HG02852 (cell line): ENCODE measurements around the gene TMEM181.
"Not testable (repeated sequence)": the region's sequence is repeated elsewhere in the genome, so short reads cannot be mapped to it uniquely, and the experiment has no call there.

ENCODE experiments used
- ATAC-seq: cut with Tn5 transposase; IDR thresholded peaks from one replicate; pipeline ENCODE4 v1.9.1; 2021; ENCODE audit warnings: mild to moderate bottlenecking, moderate library complexity; ENCODE audit not compliant: unreplicated experiment

The TMEM181 gene

DNA sequence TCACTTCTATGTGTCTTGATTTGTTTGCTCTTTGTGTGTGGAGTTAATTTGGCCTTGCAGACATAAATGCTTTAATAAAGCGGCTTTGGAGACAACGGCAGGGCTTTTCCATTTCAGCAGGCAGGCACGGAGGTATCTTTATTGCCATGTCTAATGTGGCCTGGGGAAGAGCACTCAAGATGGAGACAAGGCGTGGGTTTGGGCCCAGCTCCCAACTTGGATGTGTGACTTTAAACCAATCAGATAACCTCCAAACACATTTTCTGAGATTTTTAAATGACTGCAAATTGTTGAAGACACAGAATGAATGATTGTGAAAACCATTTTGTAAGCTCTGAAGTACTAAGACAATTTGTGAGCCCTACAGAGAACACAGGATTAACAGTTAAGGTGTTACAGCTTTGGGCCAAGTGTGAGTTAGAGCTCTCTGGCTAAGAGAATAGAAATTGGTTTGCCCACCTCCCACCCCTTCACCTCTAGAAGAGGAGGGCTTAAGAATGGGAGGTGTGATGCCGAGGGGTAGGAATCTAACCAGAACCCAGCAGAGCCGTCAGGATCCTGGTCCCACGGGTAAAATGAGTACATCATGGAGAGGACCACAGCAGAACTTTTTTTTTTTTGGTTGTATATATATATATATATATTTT lies 75.7 kb downstream of the TMEM181 start:
- ATAC-seq, result no peak

DNA sequence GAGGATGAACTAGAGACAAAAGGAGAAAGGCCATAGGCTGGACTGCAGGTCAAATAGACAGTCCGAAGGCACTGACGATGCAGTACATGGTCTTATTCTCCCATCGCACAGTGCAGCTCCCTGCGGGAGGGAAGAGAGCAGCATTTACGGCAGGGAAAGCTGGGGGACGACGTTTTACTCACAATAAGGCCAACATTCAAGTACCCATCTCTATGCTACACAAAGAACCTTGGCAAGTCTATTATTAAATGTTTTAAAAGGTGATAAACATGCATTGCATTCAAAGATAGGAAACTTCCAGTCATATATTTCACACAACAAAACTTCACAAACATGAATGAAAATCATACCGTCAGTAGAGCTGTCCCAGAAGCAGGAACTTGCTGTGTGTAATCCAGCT lies 76.9 kb downstream of the TMEM181 start:
- ATAC-seq, result no peak

DNA sequence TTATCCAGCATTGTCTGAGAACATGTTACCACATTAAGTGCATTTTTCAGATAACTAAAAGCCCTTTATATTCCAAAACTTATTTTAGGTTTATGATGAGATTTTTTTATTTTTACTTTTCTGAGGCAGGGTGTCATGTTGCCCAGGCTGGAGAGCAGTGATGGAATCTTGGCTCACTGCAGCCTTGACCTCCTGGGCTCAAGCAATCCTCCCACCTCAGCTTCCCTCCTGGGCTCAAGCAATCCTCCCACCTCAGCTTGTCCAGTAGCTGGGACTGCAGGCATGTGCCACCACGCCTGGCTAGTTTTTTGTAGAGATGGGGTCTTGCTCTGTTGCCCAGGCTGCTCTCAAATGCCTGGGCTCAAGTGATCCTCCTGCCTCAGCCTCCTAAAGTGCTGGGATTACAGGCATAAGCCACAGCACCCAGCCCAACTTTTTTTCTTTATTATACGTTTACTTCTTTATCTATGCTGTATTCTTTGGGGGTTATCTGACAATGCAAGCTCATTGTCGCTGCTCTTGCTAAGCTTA lies 78.5 kb downstream of the TMEM181 start:
- no peak for ATAC-seq

DNA sequence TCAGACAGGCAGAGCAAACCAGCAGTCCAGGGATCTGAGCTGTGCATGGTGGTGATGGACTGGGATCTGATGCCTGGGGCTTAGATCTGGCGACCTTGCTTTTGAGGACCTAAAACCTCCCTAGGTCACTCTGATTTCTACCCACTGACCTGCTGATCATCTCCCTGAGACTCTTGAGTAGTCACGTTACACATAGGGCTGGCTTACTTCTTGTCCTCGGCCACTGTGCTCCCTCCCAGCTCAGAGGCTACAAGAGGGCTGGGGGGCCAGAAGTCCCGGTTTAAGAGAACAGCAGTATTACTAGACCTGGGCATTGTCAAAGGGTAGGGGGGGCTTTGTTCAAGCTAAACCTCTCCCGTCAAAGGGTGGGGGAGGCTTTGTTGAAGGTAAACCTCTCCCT lies 79.2 kb downstream of the TMEM181 start:
- no peak for ATAC-seq

DNA sequence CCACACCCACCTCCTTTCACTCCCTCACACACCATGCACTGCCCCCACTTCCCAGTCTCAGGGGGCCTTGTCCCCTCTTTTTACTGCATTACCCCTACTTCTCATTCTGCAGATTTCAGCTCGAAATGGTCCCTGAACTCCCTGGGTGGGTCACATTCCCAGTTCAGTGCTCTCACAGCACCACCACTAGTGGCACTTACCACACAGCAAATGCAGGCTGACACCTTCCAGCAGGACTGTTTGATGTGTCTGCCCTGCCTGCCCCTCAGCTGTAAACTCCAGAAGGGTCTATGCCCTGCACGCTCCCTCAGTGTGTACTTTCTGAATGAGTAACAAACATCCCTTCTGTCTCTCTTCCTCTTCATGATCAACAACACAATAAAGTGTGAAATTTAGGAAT lies 80.6 kb downstream of the TMEM181 start:
- ATAC-seq, result no peak

DNA sequence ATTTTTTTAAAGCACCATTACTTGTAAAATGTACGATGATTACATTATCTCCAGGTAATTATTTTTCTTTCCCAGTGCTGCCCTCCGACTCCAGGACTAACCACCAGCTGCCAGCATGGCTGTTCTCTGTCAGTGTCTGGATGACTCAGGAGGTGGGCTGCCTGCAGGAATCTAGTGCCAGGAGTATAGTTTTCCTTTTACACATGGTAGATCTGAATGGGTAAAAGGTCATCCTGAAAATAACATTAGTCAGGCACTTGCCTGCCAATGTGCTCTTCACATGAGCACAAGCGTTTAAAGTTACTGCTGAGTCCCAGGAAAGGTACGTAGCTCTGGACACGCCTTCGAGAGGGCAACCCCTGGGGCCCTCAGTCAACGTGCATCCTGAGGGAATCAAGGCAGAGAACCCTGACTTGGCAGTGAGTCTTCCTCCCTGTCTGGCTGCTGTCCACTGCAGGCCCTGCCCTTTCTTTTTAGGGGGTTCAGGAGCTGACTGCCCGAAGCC lies 82.3 kb downstream of the TMEM181 start:
- no peak for ATAC-seq

DNA sequence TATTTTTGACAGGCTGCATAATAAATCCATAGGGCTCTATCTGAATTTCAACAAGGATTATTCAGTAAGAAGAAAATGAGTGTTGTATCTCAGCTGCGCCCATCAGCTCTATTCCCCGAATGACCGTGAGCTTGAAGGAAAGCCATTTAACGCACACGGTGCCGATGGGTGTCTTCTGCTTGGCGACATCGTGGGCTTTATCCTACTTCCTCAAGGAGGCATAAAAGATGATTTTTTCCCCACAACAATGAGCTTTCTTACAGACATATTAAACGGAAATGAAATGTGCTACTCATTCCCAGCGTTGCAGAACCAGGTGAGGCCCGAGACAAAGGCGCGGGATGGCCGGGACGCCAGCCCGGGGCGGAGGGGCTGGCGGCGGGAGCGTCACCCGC lies 83.9 kb downstream of the TMEM181 start:
- ATAC-seq, result no peak

DNA sequence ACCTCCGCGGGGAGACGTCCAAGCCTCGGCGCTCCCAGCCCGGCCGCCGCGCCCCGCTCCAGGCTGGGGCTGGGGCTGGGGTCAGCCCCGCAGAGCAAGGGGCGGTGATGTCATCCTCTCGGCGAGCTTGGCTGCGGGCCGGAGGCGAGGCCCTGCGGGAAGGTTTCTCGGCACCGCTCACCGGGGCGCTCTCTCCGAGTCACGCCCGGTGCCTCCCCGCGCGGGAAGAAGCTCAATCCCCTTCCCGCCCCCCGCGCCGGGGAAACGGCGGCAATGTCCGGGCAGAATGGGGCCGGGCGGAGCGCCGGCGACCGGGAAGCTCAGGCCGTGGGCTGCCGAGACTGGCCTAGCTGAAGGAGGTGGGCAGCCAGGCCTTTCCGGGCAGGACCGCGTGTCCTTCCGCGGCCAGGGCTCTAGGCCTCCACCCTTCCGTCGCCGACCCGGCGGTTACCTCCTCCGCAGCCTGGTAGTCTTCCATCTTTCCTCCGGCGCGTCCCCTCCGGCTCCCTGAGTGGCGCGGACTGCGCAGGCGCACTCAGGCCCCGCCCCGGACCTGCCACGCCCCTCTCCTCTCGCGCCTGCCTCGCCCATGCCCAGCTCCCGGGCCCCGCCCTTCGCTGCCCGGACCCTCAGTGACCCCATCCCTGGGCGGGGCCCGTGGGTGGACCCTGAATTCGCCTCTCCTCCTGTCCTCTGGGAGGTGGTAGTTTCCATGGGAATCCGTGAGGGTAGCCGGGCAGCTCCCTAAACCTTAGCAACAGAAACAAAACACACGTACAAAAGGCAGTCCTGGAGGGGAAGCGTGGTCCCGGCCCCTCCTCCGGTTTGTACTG lies 84.6 kb downstream of the TMEM181 start, which contains the start of gene DYNLT1:
TSS of gene DYNLT1 (minus strand) at position 513 of the 833 bp plus-strand sequence. CDS start at position 478, 35 bp downstream.
- peak; percentile 54 for ATAC-seq

DNA sequence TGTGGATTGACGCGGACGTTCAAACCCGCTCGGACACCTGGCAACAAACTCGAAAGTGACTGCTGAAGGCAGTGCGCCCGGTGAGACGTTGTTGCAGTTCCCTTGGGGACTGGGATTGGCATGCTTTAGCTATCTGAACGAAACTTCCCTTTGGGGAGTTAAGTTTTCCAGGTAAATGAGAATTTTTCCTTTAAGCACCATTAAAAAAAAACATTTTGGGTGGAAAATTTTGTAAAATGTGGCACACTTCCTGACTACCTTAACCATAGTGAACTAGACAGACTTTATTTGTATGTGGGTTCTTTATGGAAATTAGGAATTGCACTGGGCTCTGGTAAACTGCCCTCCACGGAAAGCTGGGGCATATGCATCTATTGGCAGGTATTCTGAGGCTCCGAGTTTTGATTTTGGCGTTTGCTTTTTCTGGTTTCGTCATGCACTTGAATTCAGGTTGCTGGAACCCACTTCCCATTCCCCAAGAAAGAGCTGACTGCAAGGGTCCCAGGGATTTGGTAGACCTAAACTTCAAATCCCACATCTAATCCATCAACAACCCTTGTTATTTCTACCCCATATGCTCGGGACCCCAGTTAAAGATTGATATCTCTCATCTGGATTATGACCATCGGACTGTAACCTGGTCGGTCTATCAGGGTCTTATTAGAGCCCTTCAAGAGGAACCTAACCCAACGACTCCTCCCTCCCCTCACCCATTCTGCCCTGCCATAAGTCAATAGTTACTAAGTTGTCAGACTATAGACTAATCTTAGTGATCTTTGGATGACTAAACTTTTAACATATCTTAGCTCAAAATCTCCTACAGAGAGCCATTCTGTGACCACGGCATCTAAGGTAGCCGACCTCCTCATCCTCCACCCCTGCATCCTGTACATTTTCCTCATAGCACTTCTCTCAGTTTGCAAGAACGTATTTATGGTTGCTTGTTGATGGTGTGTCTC lies 85.5 kb downstream of the TMEM181 start:
- ATAC-seq, result no peak

DNA sequence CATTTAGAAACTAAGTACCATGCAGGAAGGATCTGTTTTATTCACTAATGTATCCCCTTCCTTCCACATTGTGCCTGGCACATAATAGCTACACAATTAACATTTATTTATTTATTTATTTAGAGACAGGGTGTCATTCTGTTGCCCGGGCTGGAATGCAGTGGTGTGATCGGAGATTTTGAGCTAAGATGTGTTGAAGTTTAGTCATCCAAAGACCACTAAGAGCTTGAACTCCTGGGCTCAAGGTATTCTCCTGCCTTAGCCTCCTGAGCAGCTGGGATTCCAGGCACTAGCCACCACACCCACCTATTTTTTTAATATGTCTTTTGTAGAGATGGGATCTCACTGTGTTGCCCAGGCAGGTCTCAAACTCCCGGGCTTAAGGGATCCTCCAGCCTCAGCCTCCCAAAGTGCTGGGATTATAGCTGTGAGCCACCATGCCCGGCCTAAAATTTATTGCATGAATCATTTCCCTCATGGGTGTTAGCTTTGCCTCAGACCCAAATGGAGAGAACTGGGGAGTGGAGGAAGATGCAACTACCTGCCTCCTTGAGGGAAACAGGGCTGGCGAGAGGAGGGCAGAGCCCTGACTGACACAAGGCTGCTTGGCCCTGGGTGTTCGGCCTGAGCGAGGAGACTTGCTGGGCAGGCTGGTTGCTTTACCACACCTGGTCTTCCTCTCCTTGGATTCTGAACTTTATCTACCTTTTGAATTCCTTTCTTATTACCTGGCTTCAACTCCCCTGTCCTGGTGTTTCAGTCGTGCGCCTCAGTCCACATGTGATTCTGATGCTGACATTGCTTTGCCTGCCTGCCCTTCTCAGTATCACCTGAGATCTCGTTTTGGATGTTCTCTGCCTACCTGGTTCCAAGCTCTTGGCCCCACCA lies 86.4 kb downstream of the TMEM181 start:
- no peak for ATAC-seq

DNA sequence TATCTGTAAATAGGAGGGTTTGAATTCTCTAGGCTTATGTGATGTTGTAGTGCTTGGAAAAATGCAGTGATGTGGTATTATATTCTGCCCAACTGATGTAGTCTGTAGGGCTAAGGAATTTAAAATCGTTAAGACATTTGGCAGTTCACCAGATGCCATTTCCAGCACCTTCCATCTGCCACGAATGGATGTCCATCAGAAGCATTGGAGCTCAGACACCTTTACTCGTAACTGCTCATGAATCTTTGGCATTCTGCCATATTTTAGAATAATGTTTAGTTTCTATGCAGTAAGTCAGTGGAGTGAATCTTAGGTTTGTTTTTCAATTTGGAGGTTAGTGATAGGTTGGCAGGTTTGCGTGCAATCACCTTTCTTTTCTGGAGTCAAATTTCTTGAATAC lies 87.6 kb downstream of the TMEM181 start:
- ATAC-seq, result no peak

DNA sequence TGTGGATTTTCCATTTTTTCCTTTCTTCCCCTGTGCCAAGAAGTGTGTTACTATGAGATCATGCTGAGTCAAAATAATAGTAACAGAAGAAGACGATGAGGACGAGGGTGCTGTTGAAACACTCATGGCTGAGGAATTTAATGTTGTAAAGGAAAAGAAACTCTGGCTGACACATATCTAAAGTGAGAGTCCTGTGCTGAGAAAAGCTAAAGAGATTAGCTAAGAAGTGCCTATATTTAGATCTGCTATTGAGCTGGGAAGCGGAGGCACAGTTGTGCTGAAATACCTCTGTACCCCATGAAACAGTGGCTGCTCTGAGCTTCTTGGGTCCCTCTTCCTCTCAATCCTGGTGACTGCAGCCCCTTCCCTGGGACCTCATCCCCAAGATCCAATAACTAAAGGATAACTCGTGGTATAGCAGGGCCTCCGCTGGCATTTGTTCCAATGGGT lies 88.8 kb downstream of the TMEM181 start:
- ATAC-seq, result peak; percentile 30

DNA sequence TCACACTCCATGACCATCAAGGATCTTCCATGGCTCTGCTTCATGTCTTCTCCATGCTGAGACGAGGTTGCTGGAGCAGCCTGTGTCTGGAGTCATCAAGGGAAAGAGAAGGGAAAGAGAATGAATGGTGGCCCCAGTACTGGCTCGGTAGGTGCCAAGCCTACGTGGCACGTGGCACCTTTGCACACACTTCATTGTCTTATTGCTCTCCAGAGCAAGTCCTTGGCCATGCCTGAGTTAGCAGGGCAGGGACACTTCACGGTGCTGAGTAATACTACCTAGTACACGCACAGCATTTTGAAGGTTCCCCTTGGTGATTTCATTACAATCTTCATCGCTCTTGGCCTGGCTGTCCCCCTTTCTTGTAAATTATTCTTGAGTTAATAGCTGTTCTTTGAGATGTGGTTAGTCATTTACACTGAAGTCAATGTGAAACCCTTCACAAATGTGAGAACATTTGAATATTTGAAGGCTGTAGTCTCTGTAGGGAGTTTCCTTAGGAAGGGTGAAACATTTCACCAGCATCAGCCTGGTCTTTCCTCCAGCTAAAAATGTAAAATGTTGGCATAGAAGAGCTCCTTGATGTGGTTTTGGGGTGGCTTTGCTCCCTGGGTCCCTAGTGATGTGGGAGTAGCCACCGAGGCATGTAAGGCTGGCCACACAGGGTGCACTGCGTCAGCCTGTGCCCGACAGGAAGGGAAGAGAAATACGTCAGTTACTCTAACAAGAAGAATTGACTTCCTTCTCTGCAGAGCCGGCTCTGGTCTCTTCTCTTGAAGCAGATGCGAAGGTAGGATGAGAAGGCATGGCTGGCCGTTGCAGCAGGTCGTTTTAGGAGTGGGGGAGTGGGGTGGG lies 89.6 kb downstream of the TMEM181 start, which contains the start of gene SYTL3:
TSS of gene SYTL3 (plus strand) at position 766 of the 855 bp plus-strand sequence. CDS start 13,215 bp downstream, outside the sequence.
- ATAC-seq, result peak; percentile 46

DNA sequence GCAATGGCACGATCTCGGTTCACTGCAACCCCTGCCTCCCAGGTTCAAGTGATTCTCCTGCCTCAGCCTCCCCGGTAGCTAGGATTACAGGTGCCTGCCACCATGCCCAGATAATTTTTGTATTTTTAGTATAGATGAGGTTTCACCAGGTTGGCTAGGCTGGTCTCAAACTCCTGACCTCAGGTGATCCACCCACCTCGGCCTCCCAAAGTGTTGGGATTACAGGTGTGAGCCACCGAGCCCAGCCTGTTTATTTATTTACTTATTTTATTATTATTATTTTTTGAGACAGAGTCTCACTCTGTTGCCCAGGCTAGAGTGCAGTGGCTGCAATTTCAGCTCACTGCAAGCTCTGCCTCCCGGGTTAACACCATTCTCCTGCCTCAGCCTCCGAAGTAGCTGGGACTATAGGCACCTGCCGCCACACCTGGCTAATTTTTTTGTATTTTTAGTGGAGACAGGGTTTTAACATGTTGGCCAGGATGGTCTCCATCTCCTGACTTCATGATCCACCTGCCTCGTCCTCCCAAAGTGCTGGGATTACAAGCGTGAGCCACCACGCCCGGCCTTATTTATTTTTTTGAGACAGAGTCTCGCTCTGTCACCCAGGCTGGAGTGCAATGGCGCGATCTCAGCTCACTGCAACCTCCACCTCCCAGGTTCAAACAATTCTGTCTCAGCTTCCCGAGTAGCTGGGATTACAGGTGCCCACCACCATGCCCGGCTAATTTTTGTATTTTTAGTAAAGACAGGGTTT lies 92.3 kb downstream of the TMEM181 start:
- not testable (repeated sequence) for ATAC-seq

DNA sequence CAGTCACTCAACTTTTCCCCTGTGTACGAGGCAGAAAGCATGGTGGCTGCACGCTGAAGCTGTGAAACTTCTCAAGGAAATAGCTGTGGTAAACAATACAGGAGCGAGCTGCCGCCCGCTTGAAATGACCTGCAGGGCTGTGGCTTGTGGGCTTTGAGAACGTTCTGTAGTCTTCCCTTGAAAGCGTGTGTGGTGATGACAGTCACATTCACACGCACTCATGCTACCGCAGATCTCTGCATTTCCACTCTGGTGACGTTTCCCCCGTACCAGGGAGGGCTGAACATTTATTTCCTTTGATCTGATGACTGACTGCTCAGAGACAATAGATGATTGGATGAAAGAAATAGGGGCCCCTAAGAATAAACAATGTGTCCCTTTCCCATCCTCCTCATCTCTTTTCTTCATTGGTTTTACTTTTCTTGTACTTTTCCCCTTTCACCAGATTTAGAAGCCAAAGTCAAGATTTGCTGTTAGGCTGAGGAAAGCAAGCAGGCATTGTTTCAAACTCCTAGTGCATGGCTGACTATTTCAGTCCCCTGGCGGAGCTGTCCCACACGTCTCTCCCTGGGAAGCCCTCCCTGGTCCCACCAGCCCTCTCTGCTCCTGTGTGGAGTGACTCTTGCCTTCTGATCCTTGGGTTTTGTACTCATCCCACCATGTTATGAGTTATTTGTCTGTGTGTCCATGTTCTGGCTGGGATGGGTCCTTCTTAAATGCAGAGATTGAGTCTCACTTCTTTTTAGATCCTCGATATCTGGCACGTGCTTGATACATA lies 93.9 kb downstream of the TMEM181 start:
- peak; percentile 60 for ATAC-seq

DNA sequence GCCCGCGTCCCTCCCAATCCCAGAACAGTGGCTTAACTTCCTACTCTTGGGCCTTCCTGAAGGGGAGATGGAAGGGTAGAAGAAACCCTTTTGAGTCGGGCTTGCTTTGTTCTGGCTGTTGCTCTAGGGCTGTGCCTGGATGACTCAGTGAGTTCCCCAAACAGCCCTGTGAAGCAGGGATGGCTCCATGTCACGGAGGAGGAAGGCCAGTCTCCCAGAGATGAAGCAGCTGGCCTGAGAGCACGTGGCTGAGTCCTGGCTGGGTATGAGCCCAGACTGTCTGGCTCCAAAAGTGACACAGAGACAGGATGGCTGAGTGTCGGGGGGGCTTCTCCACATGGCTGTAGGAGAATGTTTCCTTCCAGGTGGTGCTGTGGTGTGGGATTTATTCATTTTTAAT lies 94.6 kb downstream of the TMEM181 start:
- ATAC-seq, result no peak

DNA sequence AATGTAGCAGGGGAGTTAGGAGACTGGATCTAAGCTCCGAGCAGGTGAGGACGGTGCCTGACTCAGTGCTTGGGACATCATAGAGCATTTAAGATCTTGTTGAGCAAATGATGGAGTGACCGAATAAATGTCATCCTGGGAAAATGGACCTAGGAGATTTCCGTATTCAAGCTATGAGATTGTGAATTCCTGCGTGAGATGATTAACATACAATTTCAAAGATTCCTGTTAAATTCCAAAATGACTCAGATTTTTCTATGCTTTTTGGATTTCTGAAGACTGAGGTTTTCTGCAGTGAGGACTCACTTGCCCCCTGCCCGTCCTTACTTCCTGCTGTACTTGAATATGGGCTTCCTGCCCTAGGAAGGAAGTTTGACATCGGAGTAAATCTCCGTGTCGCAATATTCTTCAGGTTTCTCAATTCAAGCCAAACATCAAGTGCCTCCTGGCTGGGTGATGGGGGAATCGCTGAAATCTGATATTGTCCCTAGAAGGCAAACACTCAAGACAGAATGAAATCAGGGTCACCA lies 95.1 kb downstream of the TMEM181 start:
- ATAC-seq, result no peak
